Measurements from ENCODE around the gene CYLD.

DNA sequence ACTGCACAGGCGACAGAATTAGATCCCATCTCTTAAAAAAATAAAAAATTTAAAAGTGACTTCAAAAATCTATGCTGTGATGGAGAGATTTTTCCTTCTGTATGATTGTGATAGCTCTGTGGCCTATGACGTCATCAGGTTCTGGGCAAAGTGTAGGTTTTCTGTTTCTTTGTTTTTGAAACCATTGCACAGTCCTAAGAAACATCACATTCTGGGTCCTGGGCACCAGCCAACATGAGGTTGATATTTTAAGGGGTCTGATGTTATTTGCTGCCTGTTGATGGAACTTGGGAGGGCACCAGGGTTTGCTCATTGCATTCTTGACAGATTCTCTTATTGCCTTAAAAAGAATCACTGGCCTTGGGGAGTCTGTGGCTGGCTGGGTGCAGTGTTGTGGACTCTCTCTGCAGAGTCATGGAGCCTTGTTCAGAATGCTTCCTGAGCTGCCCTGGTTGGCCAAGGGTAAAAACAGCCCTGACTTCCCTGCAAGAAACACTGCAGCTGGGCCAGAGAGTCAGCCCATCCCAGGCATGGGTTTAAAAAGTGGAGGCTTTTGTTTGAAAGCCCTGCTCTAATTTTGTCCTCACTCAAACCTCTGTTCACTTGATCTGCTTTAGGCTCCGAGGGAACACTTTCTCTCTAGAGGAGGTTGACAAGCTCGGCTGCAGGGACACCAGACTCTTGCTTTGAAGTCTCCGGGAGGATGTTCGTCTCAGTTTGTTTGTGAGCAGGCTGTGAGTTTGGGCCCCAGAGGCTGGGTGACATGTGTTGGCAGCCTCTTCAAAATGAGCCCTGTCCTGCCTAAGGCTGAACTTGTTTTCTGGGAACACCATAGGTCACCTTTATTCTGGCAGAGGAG, 10.5 kb upstream of the CYLD start:
- TF ChIP-seq POLR2A (IDR thresholded peaks at IDR 0.05): no peak
- TF ChIP-seq, protein P1, sequence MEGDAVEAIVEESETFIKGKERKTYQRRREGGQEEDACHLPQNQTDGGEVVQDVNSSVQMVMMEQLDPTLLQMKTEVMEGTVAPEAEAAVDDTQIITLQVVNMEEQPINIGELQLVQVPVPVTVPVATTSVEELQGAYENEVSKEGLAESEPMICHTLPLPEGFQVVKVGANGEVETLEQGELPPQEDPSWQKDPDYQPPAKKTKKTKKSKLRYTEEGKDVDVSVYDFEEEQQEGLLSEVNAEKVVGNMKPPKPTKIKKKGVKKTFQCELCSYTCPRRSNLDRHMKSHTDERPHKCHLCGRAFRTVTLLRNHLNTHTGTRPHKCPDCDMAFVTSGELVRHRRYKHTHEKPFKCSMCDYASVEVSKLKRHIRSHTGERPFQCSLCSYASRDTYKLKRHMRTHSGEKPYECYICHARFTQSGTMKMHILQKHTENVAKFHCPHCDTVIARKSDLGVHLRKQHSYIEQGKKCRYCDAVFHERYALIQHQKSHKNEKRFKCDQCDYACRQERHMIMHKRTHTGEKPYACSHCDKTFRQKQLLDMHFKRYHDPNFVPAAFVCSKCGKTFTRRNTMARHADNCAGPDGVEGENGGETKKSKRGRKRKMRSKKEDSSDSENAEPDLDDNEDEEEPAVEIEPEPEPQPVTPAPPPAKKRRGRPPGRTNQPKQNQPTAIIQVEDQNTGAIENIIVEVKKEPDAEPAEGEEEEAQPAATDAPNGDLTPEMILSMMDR (IDR thresholded peaks at IDR 0.05): no peak
- TF ChIP-seq EP300 (IDR thresholded peaks at IDR 0.05): no peak

All from sigmoid colon (tissue), 4 donors.